GM12878 (cell line): ENCODE measurements around the gene TLE3. TPM values are rescaled to one million over a fixed set of nuclear protein-coding genes. Genes with fewer than 3 reads are reported as not detected.

Experiments
- ATAC-seq: fragments of 200-7000 bp; cut with Tn5 transposase; 3 replicates; pipeline ENCODE4 v1.9.1; 2020; ENCODE audit warnings: mild to moderate bottlenecking, moderate library complexity
- BruUV-seq: library from RNA; stranded (reverse); fragments of 400-500 nt; replicated peaks from 2 replicates; lab custom pipeline; 2021; lab: Mats Ljungman, UMichigan
- CTCF ChIA-PET: fragments of 300-600 bp; sonication (Branson Sonifier 250); formaldehyde crosslinking; extraction: SDS; loops from one replicate; lab custom pipeline; 2021; ENCODE audit warnings: inconsistent platforms; lab: Yijun Ruan, JAX
- POLR2A ChIA-PET: fragments of 350-600 bp; formaldehyde crosslinking; extraction: SDS; loops from one replicate; lab custom pipeline; 2021; ENCODE audit warnings: inconsistent platforms; lab: Charles Lee
- RAD21 ChIA-PET: fragments of 300-600 bp; sonication (Branson Sonifier 250); formaldehyde crosslinking; loops from one replicate; lab custom pipeline; 2023; ENCODE audit warnings: antibody characterized with exemption; ENCODE audit not compliant: unreplicated experiment; lab: Charles Lee
- SMC1A ChIA-PET: fragments of 300-600 bp; sonication (Branson Sonifier 250); formaldehyde crosslinking; loops from one replicate; lab custom pipeline; 2023; ENCODE audit not compliant: unreplicated experiment, uncharacterized antibody; lab: Charles Lee
- DNase-seq: peaks from one replicate; pipeline ENCODE4 v3.0.0-alpha.2; 2011; ENCODE audit warnings: low read depth, low spot score
- FAIRE-seq: peaks from 3 replicates; lab custom pipeline; 2011; peaks lifted over from hg19 to GRCh38; lab: Jason Lieb, UNC
- H2AFZ ChIP-seq: 2 replicates; pipeline ENCODE4 v1.6.0; 2011; ENCODE audit warnings: low read depth, low read length, control low read depth; ENCODE audit not compliant: control insufficient read depth
- H3K27ac ChIP-seq: 2 replicates; pipeline ENCODE4 v1.5.1; 2011; ENCODE audit warnings: control low read depth; ENCODE audit not compliant: control insufficient read depth, insufficient read depth
- H3K27me3 ChIP-seq, 2 experiments: replicated peaks in 1 of 2; 2 replicates each; pipeline versions ENCODE4 v1.6.0 to v1.6.1; 2011; ENCODE audit warnings: low read length in 1 of 2; ENCODE audit not compliant: control insufficient read depth in 2 of 2, insufficient read depth in 2 of 2
- H3K36me3 ChIP-seq, 2 experiments: 2 replicates each; pipeline ENCODE4 v1.5.1; 2011; ENCODE audit warnings: low read length in 1 of 2; ENCODE audit not compliant: control insufficient read depth in 2 of 2, insufficient read depth in 2 of 2
- H3K4me1 ChIP-seq: 2 replicates; pipeline ENCODE4 v1.6.1; 2011; ENCODE audit warnings: mild to moderate bottlenecking, low read length, moderate library complexity, mixed read lengths; ENCODE audit not compliant: control insufficient read depth, insufficient read depth
- H3K4me2 ChIP-seq: 2 replicates; pipeline ENCODE4 v1.6.0; 2011; ENCODE audit warnings: control low read depth; ENCODE audit not compliant: control insufficient read depth, insufficient read depth
- H3K4me3 ChIP-seq: fragments of 200-600 bp; sonication (generic); 2 replicates; pipeline ENCODE4 v1.5.1; 2016
- H3K79me2 ChIP-seq: 2 replicates; pipeline ENCODE4 v1.6.0; 2011; ENCODE audit warnings: low read length; ENCODE audit not compliant: control insufficient read depth, insufficient read depth
- H3K9ac ChIP-seq: 2 replicates; pipeline ENCODE4 v1.8.0; 2011; ENCODE audit warnings: low read length, control low read depth, mixed read lengths; ENCODE audit not compliant: control insufficient read depth, insufficient read depth
- H3K9me3 ChIP-seq: replicated peaks from 3 replicates; pipeline ENCODE4 v1.5.1; 2011; ENCODE audit warnings: mild to moderate bottlenecking, low read length; ENCODE audit not compliant: control insufficient read depth, insufficient read depth
- H4K20me1 ChIP-seq: 2 replicates; pipeline ENCODE4 v1.6.0; 2011; ENCODE audit not compliant: control insufficient read depth, insufficient read depth
- BACH1 ChIP-seq: fragments of 450-650 bp; IDR thresholded peaks from 2 replicates; pipeline ENCODE4 v1.6.1; 2017; ENCODE audit warnings: mild to moderate bottlenecking, borderline replicate concordance
- DPF2 ChIP-seq: fragments of 450-650 bp; IDR thresholded peaks from 2 replicates; pipeline ENCODE4 v1.6.1; 2017; ENCODE audit warnings: mild to moderate bottlenecking
- ESRRA ChIP-seq: IDR thresholded peaks from 2 replicates; pipeline ENCODE4 v1.6.1; 2012; ENCODE audit warnings: mild to moderate bottlenecking, low read length, improper control_type of control experiment
- FOS ChIP-seq: IDR thresholded peaks from 3 replicates; pipeline ENCODE4 v1.6.1; 2011; ENCODE audit warnings: borderline replicate concordance; ENCODE audit not compliant: insufficient read length; ENCODE audit errors: extremely low read depth
- FOXM1 ChIP-seq: IDR thresholded peaks from 2 replicates; pipeline ENCODE4 v1.6.1; 2012; ENCODE audit warnings: low read depth, mild to moderate bottlenecking, inconsistent platforms, low read length, moderate library complexity
- KLF5 ChIP-seq: fragments of 450-650 bp; IDR thresholded peaks from 2 replicates; pipeline ENCODE4 v1.6.1; 2014; ENCODE audit warnings: mild to moderate bottlenecking; ENCODE audit not compliant: partially characterized antibody
- MTA3 ChIP-seq: IDR thresholded peaks from 2 replicates; pipeline ENCODE4 v1.6.1; 2012; ENCODE audit warnings: low read length, inconsistent platforms, borderline replicate concordance
- NBN ChIP-seq: fragments of 450-650 bp; IDR thresholded peaks from 2 replicates; pipeline ENCODE4 v1.6.1; 2016
- NFYA ChIP-seq: IDR thresholded peaks from 2 replicates; pipeline ENCODE4 v1.6.1; 2011; ENCODE audit warnings: low read depth, mild to moderate bottlenecking, low read length, improper control_type of control experiment, borderline replicate concordance
- POLR2A ChIP-seq: IDR thresholded peaks from 2 replicates; pipeline ENCODE4 v1.6.1; 2011; ENCODE audit warnings: low read depth, mild to moderate bottlenecking, low read length
- POLR2AphosphoS2 ChIP-seq: IDR thresholded peaks from 2 replicates; pipeline ENCODE4 v1.6.1; 2011; ENCODE audit warnings: low read depth, mild to moderate bottlenecking, low read length, improper control_type of control experiment, moderate library complexity
- POU2F2 ChIP-seq: IDR thresholded peaks from 3 replicates; pipeline ENCODE4 v1.6.1; 2011; ENCODE audit warnings: low read depth, mild to moderate bottlenecking, low read length, borderline replicate concordance
- RAD21 ChIP-seq: IDR thresholded peaks from 2 replicates; pipeline ENCODE4 v1.6.1; 2011; ENCODE audit warnings: mild to moderate bottlenecking, low read depth, low read length, moderate library complexity; ENCODE audit not compliant: insufficient read depth
- RELB ChIP-seq: fragments of 450-650 bp; IDR thresholded peaks from 2 replicates; pipeline ENCODE4 v1.6.1; 2017; ENCODE audit warnings: low read depth, mild to moderate bottlenecking, moderate library complexity
- RFX5 ChIP-seq: IDR thresholded peaks from 2 replicates; pipeline ENCODE4 v1.6.1; 2011; ENCODE audit warnings: low read depth, low read length, improper control_type of control experiment
- SIN3A ChIP-seq: IDR thresholded peaks from 2 replicates; pipeline ENCODE4 v1.6.1; 2012; ENCODE audit warnings: low read depth, low read length, improper control_type of control experiment
- STAT3 ChIP-seq: IDR thresholded peaks from 2 replicates; pipeline ENCODE4 v1.6.1; 2011; ENCODE audit warnings: low read depth, low read length, improper control_type of control experiment
- YY1 ChIP-seq: IDR thresholded peaks from 2 replicates; pipeline ENCODE4 v1.6.1; 2011; ENCODE audit warnings: low read depth, mild to moderate bottlenecking, low read length
- ZSCAN29 ChIP-seq: fragments of 450-650 bp; IDR thresholded peaks from 2 replicates; pipeline ENCODE4 v1.6.1; 2017; ENCODE audit warnings: mild to moderate bottlenecking, moderate library complexity
- WGBS: methylation state at CpG from one replicate; pipeline ENCODE4 v1.1.6; 2016; ENCODE audit warnings: low lambda C conversion rate; ENCODE audit not compliant: insufficient replicate concordance, insufficient coverage; ENCODE audit errors: missing lambda C conversion rate; 5-methylcytosine and 5-hydroxymethylcytosine counted together
- in situ Hi-C: fragments of 300-500 bp; cut with MboI; formaldehyde crosslinking; loops from 9 replicates; pipeline ENCODE4 v1.14.3; 2018; ENCODE audit warnings: mixed read lengths
- intact Hi-C: fragments of 100-400 bp; cut with micrococcal nuclease; formaldehyde crosslinking; loops from one replicate; pipeline ENCODE4 v1.14.2; 2022; ENCODE audit not compliant: unreplicated experiment
- polyA plus RNA-seq, 11 experiments: library from polyadenylated mRNA; depleted of rRNA in 4 of 11; unstranded in 6 of 11; stranded (reverse) in 5 of 11; fragments of >200 nt; fragmentation: Nextera tagmentation in 4 of 11; fragmentation: Illumina TruSeq in 1 of 11; extraction: Ambion mirVana in 4 of 11; extraction: Trizol in 1 of 11; gene quantifications; 1 replicate in 1 of 11; 2 replicates in 10 of 11; pipeline versions ENCODE4 v1.2.1 to v1.2.3, GENCODE V29; 2011 to 2016; ENCODE audit warnings: inconsistent platforms in 2 of 11, missing spikeins in 2 of 11, low read depth in 1 of 11
- total RNA-seq, 4 experiments: library from RNA; depleted of rRNA in 3 of 4; stranded (reverse); fragments of >200 nt in 3 of 4; fragmentation: Illumina TruSeq in 1 of 4; extraction: Trizol in 1 of 4; gene quantifications; 2 replicates each; pipeline versions ENCODE4 v1.2.1 to v1.2.3, GENCODE V29; 2013 to 2021
- TF ChIP-seq, protein P1 (sequence below): IDR thresholded peaks from 2 replicates; pipeline ENCODE4 v1.6.1; 2012; ENCODE audit warnings: low read depth, low read length, improper control_type of control experiment

Gene TLE3
- total and polyA plus RNA-seq, 10 of the 15 experiments (the other 5 are each of a cell fraction or from before 2014, with no cell fraction given) = 1.2 to 65.5 (median 9.7) TPM

- ATAC-seq = peak; percentile 59
- in situ Hi-C loops = no loop called here
- Histone ChIP-seq H3K36me3 (no peaks in the 10 kb centered on the region), H3K9me3 (no peaks in the 10 kb centered on the region), H3K4me2 (peak overlapping the region; percentile 81), H3K79me2 (peaks cover 31% of the 10 kb centered on the region), H3K4me3 (peak overlapping the region; percentile 69; the same call in 1 of the 2 replicates), H4K20me1 (no peaks in the 10 kb centered on the region), H3K4me1 (peaks cover 24% of the 10 kb centered on the region), H3K27me3 (peaks cover 3 to 14% of the 10 kb centered on the region in 2 experiments; a peak in 3 of 4 replicates), H3K9ac (peak overlapping the region; percentile 75), H3K27ac (peak overlapping the region; percentile 74), H2AFZ (peak overlapping the region; percentile 66)
- intact Hi-C loops = loop anchor here (2.0 to 5.0 kb wide), 8 partner anchors 43 to 622 kb away; no protein-coding TSS in a partner anchor
- DNase-seq = peak; percentile 94
- SMC1A ChIA-PET = interaction anchor here (0.7 to 4.6 kb wide), 9 partner anchors 11 to 523 kb away, joined by 3 to 12 read pairs (median 4); no protein-coding TSS in a partner anchor
- CTCF ChIA-PET = interaction anchor here (0.6 to 2.4 kb wide), 7 partner anchors 8 to 636 kb away, joined by 3 to 6 read pairs (median 4); no protein-coding TSS in a partner anchor
- POLR2A ChIA-PET = interaction anchor here (0.6 to 1.9 kb wide), 7 partner anchors 22 to 381 kb away, joined by 3 to 9 read pairs (median 4); no protein-coding TSS in a partner anchor
- BruUV-seq = no TSS peak
- FAIRE-seq = peak; percentile 96
- RAD21 ChIA-PET = interaction anchor here (0.7 to 4.7 kb wide), 28 partner anchors 11 to 431 kb away, joined by 3 to 34 read pairs (median 4); no protein-coding TSS in a partner anchor
- under 1% methylated on average over 69 of the region's 69 CpGs for WGBS
- TF ChIP-seq NFYA = peak; percentile 11; the same call in 1 of the 2 replicates
- 0 out of 3 replicates have a peak, but pooled peaks have one; percentile 31 for TF ChIP-seq POU2F2
- TF ChIP-seq STAT3 = no peak
- TF ChIP-seq RELB = no peak
- TF ChIP-seq FOS = peak; percentile 82
- TF ChIP-seq, protein P1, sequence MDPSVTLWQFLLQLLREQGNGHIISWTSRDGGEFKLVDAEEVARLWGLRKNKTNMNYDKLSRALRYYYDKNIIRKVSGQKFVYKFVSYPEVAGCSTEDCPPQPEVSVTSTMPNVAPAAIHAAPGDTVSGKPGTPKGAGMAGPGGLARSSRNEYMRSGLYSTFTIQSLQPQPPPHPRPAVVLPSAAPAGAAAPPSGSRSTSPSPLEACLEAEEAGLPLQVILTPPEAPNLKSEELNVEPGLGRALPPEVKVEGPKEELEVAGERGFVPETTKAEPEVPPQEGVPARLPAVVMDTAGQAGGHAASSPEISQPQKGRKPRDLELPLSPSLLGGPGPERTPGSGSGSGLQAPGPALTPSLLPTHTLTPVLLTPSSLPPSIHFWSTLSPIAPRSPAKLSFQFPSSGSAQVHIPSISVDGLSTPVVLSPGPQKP = no peak
- peak; percentile 81 for TF ChIP-seq NBN
- TF ChIP-seq RAD21 = no peak
- peak; percentile 73; the same call in 1 of the 2 replicates for TF ChIP-seq FOXM1
- TF ChIP-seq POLR2AphosphoS2 = no peak
- TF ChIP-seq ZSCAN29 = no peak
- TF ChIP-seq POLR2A = peak; percentile 82
- peak; percentile 95 for TF ChIP-seq BACH1
- peak; percentile 100 for TF ChIP-seq DPF2
- TF ChIP-seq KLF5 = peak; percentile 20
- no peak; the same call in 1 of the 2 replicates for TF ChIP-seq SIN3A
- TF ChIP-seq YY1 = peak; percentile 93
- no peak for TF ChIP-seq RFX5
- no peak for TF ChIP-seq ESRRA
- TF ChIP-seq MTA3 = no peak; the same call in 1 of the 2 replicates
Observed at GRCh38 chr15:70099167-70099966, 1.6 kb upstream of the TLE3 start.
